Fibroblast of the aortic adventitia (primary cell): ENCODE measurements around the gene TNRC18. TPM values are rescaled to one million over a fixed set of nuclear protein-coding genes. Genes with fewer than 3 reads are reported as not detected.
"Not testable (repeated sequence)": the region's sequence is repeated elsewhere in the genome, so short reads cannot be mapped to it uniquely, and the experiment has no call there.

Experiments used
- DNase-seq: peaks from one replicate; pipeline ENCODE4 v3.0.0-alpha.2; 2010; ENCODE audit warnings: low read depth
- H3K4me3 ChIP-seq: 2 replicates; pipeline ENCODE4 v1.5.1; 2011; ENCODE audit warnings: low read depth, mild to moderate bottlenecking, control low read depth, low read length, moderate library complexity
- total RNA-seq: library from RNA; depleted of rRNA; stranded (reverse); fragments of >200 nt; gene quantifications from 2 replicates; pipeline ENCODE4 v1.2.3, GENCODE V29; 2012; ENCODE audit warnings: low replicate concordance
- TF ChIP-seq, protein P1 (sequence below): IDR thresholded peaks from 2 replicates; pipeline ENCODE4 v1.5.1; 2011; ENCODE audit warnings: mild to moderate bottlenecking, low read length, control low read depth, inconsistent platforms; ENCODE audit not compliant: insufficient read depth

TNRC18 gene
- total RNA-seq, 1 donor, result 57.8 TPM

DNA sequence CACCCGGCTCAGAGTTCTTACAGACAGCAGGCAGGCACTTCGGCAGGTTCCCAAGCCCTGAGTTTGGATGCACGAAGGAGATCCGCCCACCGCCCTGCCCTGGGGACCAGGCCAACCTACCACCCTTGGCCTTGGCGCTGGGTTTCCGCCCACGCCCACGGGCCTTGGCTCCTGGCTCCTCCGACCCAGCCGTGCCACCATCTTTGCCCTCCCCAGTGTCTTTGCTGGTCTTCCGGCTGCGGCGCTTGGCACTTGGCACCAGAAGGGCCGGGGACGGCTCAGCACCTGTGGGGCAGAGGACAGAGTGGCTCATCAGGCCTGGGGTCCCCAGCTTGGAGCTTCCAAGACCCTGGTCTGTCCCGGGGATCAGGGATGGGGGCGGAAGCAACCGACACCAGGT lies 108.8 kb downstream of the TNRC18 start:
- TF ChIP-seq, protein P1, sequence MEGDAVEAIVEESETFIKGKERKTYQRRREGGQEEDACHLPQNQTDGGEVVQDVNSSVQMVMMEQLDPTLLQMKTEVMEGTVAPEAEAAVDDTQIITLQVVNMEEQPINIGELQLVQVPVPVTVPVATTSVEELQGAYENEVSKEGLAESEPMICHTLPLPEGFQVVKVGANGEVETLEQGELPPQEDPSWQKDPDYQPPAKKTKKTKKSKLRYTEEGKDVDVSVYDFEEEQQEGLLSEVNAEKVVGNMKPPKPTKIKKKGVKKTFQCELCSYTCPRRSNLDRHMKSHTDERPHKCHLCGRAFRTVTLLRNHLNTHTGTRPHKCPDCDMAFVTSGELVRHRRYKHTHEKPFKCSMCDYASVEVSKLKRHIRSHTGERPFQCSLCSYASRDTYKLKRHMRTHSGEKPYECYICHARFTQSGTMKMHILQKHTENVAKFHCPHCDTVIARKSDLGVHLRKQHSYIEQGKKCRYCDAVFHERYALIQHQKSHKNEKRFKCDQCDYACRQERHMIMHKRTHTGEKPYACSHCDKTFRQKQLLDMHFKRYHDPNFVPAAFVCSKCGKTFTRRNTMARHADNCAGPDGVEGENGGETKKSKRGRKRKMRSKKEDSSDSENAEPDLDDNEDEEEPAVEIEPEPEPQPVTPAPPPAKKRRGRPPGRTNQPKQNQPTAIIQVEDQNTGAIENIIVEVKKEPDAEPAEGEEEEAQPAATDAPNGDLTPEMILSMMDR, result no peak
- DNase-seq, result no peak
- no peak overlapping the region for H3K4me3 ChIP-seq

- DNase-seq, H3K4me3 ChIP-seq: not testable (repeated sequence)
Measured at GRCh38 chr7:5313076-5313885, 110.4 kb downstream of the TNRC18 start.

GRCh38 chr7:5312276-5313070 lies 111.2 kb downstream of the TNRC18 start:
- not testable (repeated sequence) for H3K4me3 ChIP-seq, DNase-seq

GRCh38 chr7:5310822-5311405 lies 112.7 kb downstream of the TNRC18 start:
- DNase-seq, result no peak
- TF ChIP-seq, protein P1, result no peak
- no peak overlapping the region for H3K4me3 ChIP-seq

- H3K4me3 ChIP-seq, result no peak overlapping the region
- DNase-seq, result no peak
- TF ChIP-seq, protein P1, result no peak
Measured at GRCh38 chr7:5309146-5309545, 114.5 kb downstream of the TNRC18 start.

DNA sequence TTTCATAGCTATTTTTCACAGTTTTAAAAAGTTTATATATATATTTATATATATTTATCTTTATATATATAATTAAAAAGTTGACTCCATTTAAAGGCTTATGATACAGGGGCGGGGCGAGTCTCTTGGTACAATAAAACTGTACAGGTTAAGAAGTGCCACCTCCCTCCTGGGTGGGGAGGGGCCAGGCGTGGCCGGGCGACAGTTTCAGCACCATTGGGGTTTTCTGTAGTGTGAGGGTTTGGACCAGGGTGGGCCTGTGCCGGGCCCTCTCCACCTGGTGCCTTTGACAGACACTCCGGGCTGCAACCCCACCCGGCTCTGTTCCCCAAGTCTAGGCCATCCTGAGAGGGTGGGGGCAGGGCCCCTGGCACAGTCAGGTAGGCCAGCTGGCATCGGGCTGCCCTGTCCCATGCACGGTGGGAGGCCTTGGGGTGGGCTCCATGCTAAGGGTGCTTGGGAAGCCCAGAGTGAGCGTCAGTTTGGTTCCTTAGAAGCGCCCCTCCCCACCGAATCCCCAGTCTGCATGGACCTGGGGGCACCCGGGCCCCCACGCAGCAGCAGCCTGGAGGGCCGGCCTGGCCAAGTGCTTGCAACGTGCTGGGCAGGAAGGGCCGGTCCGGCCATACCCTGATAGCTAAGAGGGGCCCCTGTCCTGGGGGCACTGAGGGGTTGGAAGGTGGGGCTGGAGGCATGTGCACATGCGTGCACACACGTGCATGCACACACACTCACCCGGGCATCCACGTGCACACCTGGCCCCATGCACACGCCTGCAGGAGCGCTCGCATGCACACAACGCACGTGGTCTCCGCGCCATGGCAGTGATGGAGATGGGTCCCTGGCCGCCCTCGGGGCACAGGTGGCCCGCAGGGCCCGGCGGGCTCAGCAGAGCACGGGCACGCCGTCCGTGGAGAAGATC lies 116.2 kb downstream of the TNRC18 start:
- not testable (repeated sequence) for DNase-seq, H3K4me3 ChIP-seq

- not testable (repeated sequence) for DNase-seq, H3K4me3 ChIP-seq
Measured at GRCh38 chr7:5305050-5305449, 118.6 kb downstream of the TNRC18 start.

- DNase-seq, result no peak
- TF ChIP-seq, protein P1, result no peak
- no peak overlapping the region for H3K4me3 ChIP-seq
Measured at GRCh38 chr7:5303591-5304505, 119.8 kb downstream of the TNRC18 start.
